PC-3 (cell line): Measurements from ENCODE around the gene NEK1. TPM values are rescaled to one million over a fixed set of nuclear protein-coding genes. Genes with fewer than 3 reads are reported as not detected.

Experiments
- ATAC-seq: fragments of 200-7000 bp; cut with Tn5 transposase; 2 replicates; pipeline ENCODE4 v1.9.1; 2020; ENCODE audit warnings: mild to moderate bottlenecking, moderate library complexity
- BruUV-seq: library from RNA; stranded (reverse); fragments of 400-500 nt; replicated peaks from 2 replicates; lab custom pipeline; 2021; lab: Mats Ljungman, UMichigan
- CTCF ChIA-PET: fragments of 300-600 bp; sonication (Branson Sonifier 250); formaldehyde crosslinking; loops from one replicate; lab custom pipeline; 2022; ENCODE audit warnings: antibody characterized with exemption; lab: Charles Lee
- POLR2A ChIA-PET: fragments of 300-600 bp; sonication (Branson Sonifier 250); formaldehyde crosslinking; loops from one replicate; lab custom pipeline; 2022; ENCODE audit warnings: antibody characterized with exemption; ENCODE audit not compliant: unreplicated experiment; lab: Charles Lee
- DNase-seq: peaks from one replicate; pipeline ENCODE4 v3.0.0-alpha.2; 2015
- H2AFZ ChIP-seq: fragments of 300-600 bp; sonication (generic); 2 replicates; pipeline ENCODE4 v1.6.0; 2016; ENCODE audit warnings: antibody characterized with exemption, low read length
- H3F3A ChIP-seq: fragments of 300-600 bp; sonication (generic); one replicate; pipeline ENCODE4 v1.6.0; 2017; ENCODE audit warnings: antibody characterized with exemption, low read length, control low read depth, mild to moderate bottlenecking; ENCODE audit not compliant: unreplicated experiment
- H3K27ac ChIP-seq: fragments of 300-600 bp; sonication (generic); 2 replicates; pipeline ENCODE4 v1.5.1; 2016; ENCODE audit warnings: mild to moderate bottlenecking, low read length
- H3K27me3 ChIP-seq: fragments of 300-600 bp; sonication (generic); 2 replicates; pipeline ENCODE4 v1.6.1; 2016; ENCODE audit warnings: low read length, mixed read lengths
- H3K36me3 ChIP-seq: fragments of 300-600 bp; sonication (generic); 2 replicates; pipeline ENCODE4 v1.6.1; 2016; ENCODE audit warnings: low read depth, mixed run types, low read length, mixed read lengths
- H3K4me1 ChIP-seq: fragments of 300-600 bp; sonication (generic); 2 replicates; pipeline ENCODE4 v1.5.1; 2016; ENCODE audit warnings: low read length; ENCODE audit not compliant: insufficient read depth
- H3K4me2 ChIP-seq: fragments of 300-600 bp; sonication (generic); 2 replicates; pipeline ENCODE4 v1.6.0; 2016; ENCODE audit warnings: low read length
- H3K4me3 ChIP-seq: fragments of 300-600 bp; sonication (generic); 2 replicates; pipeline ENCODE4 v1.5.1; 2016; ENCODE audit warnings: mild to moderate bottlenecking, low read length, mixed read lengths
- H3K79me2 ChIP-seq: fragments of 300-600 bp; sonication (generic); 2 replicates; pipeline ENCODE4 v1.6.1; 2017; ENCODE audit warnings: low read length, mixed read lengths
- H3K9ac ChIP-seq: fragments of 300-600 bp; sonication (generic); 2 replicates; pipeline ENCODE4 v1.6.0; 2016; ENCODE audit warnings: mild to moderate bottlenecking, low read length
- H3K9me2 ChIP-seq: fragments of 300-600 bp; sonication (generic); replicated peaks from 2 replicates; pipeline ENCODE4 v1.6.1; 2016; ENCODE audit warnings: mixed run types, low read length, mixed read lengths
- H3K9me3 ChIP-seq: fragments of 300-600 bp; sonication (generic); 2 replicates; pipeline ENCODE4 v1.6.1; 2016; ENCODE audit warnings: low read length, mixed read lengths
- H4K20me1 ChIP-seq: fragments of 300-600 bp; sonication (generic); 2 replicates; pipeline ENCODE4 v1.6.1; 2016; ENCODE audit warnings: low read length, mixed read lengths
- EZH2 ChIP-seq: fragments of 300-600 bp; sonication (generic); IDR thresholded peaks from one replicate; pipeline ENCODE4 v1.6.1; 2017; ENCODE audit warnings: antibody characterized with exemption, mild to moderate bottlenecking, low read length; ENCODE audit not compliant: unreplicated experiment
- EZH2phosphoT487 ChIP-seq: fragments of 300-600 bp; sonication (generic); IDR thresholded peaks from 2 replicates; pipeline ENCODE4 v1.6.1; 2018; ENCODE audit warnings: mild to moderate bottlenecking, antibody characterized with exemption, low read length, borderline replicate concordance
- intact Hi-C: fragments of 100-400 bp; cut with micrococcal nuclease; formaldehyde crosslinking; loops from 2 replicates; pipeline ENCODE4 v1.9.0; 2023
- total RNA-seq: library from RNA; depleted of rRNA; stranded (reverse); fragments of >200 nt; gene quantifications from 2 replicates; pipeline ENCODE4 v1.2.3, GENCODE V29; 2014
- TF ChIP-seq, protein P1 (sequence below): fragments of 300-600 bp; sonication (generic); conservative IDR thresholded peaks from 2 replicates; pipeline ENCODE4 v1.5.1; 2017; ENCODE audit warnings: antibody characterized with exemption, low read depth, mild to moderate bottlenecking, low read length

Gene NEK1
- total RNA-seq, 1 experiment from 2014 or later, result 4.3 TPM

DNA sequence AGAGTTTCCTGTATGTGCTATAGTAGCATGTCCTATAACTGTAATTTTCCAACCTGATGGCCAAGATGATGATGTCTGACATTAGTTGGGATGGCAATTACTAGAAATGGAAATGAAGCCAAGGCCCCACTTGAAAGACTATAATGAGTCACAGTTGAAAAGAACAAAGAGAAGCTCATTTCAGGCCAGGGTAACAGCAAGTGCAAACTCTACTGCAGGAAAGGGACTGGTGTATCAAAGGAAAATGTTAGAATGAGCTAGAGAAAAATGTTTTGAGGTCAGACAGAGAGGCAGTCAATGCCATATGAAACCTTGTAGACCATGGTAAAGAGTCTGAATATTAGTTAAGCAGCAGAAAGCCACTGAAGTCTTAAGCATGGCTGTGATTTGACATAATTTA lies 195.4 kb downstream of the NEK1 start:
- BruUV-seq, result no TSS peak
- Histone ChIP-seq H3K4me2 (no peak overlapping the region), H3K4me1 (peaks cover 8% of the 10 kb centered on the region), H4K20me1 (no peaks in the 10 kb centered on the region), H3K9ac (no peak overlapping the region), H3K27me3 (no peaks in the 10 kb centered on the region), H3K27ac (no peak overlapping the region), H3K9me3 (no peaks in the 10 kb centered on the region), H3K9me2 (no peaks in the 10 kb centered on the region), H3K79me2 (no peaks in the 10 kb centered on the region), H3K36me3 (no peaks in the 10 kb centered on the region), H3F3A (no peaks in the 10 kb centered on the region), H2AFZ (no peak overlapping the region), H3K4me3 (no peak overlapping the region)
- POLR2A ChIA-PET, result no interaction called here
- DNase-seq (no peak), ATAC-seq (no peak)
- CTCF ChIA-PET, result no interaction called here
- intact Hi-C loops, result no loop called here
- no peak for TF ChIP-seq EZH2
- TF ChIP-seq, protein P1, sequence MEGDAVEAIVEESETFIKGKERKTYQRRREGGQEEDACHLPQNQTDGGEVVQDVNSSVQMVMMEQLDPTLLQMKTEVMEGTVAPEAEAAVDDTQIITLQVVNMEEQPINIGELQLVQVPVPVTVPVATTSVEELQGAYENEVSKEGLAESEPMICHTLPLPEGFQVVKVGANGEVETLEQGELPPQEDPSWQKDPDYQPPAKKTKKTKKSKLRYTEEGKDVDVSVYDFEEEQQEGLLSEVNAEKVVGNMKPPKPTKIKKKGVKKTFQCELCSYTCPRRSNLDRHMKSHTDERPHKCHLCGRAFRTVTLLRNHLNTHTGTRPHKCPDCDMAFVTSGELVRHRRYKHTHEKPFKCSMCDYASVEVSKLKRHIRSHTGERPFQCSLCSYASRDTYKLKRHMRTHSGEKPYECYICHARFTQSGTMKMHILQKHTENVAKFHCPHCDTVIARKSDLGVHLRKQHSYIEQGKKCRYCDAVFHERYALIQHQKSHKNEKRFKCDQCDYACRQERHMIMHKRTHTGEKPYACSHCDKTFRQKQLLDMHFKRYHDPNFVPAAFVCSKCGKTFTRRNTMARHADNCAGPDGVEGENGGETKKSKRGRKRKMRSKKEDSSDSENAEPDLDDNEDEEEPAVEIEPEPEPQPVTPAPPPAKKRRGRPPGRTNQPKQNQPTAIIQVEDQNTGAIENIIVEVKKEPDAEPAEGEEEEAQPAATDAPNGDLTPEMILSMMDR, result no peak
- no peak for TF ChIP-seq EZH2phosphoT487

DNA sequence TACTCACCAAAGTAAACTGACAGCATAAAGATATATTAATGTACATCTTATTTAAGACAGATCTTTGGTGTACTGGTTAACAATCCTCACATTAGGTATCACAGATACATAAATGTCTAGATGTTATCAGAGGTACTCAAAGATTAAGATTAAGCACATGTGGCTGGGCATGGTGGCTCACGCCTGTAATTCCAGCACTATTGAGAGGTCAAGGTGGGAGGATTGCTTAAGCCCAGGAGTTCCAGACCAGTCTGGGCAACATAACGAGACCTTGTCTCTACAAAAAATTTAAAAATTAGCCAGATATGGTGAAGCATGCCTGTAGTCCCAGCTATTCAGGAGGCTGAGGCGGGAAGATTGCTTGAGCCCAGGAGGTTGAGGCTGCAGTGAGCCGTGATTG lies 195.9 kb downstream of the NEK1 start:
- no peaks in the 10 kb centered on the region for H3K36me3 ChIP-seq
- intact Hi-C loops, result no loop called here
- ATAC-seq (no peak), DNase-seq (no peak)
- peaks cover 14% of the 10 kb centered on the region for H3K4me1 ChIP-seq
- no peaks in the 10 kb centered on the region for H3F3A ChIP-seq
- no peaks in the 10 kb centered on the region for H3K79me2 ChIP-seq
- ChIA-PET POLR2A (no interaction called here), CTCF (no interaction called here)
- BruUV-seq, result no TSS peak
- H3K4me3 ChIP-seq, result no peak overlapping the region
- H4K20me1 ChIP-seq, result no peaks in the 10 kb centered on the region
- H3K9me2 ChIP-seq, result no peaks in the 10 kb centered on the region
- H3K9me3 ChIP-seq, result no peaks in the 10 kb centered on the region
- no peak overlapping the region for H3K27ac ChIP-seq
- H2AFZ ChIP-seq, result no peak overlapping the region
- TF ChIP-seq, protein P1, result no peak
- TF ChIP-seq EZH2 (no peak), EZH2phosphoT487 (no peak)
- H3K9ac ChIP-seq, result no peak overlapping the region
- no peaks in the 10 kb centered on the region for H3K27me3 ChIP-seq
- no peak overlapping the region for H3K4me2 ChIP-seq

DNA sequence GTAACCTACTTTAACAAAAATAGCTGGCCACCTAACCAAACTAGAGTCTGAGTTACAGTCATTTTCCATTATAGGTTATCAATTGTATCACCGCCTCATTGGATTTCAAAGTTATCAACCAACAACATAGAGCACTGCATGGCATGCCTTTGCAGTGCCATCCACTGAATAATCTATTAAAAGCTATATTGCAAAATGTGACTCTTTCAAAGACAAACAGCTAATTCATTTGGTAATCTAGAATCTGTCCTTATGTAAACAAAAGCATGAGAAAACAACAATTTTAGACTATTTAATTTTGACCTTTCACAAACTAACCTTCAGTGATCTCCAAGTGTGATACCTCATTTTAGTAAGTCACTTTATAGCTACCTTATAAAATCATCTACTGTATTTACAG lies 197.5 kb downstream of the NEK1 start:
- DNase-seq (no peak), ATAC-seq (no peak)
- intact Hi-C loops, result no loop called here
- Histone ChIP-seq H3K79me2 (no peaks in the 10 kb centered on the region), H3K9me2 (no peaks in the 10 kb centered on the region), H3K27ac (no peak overlapping the region), H3K36me3 (no peaks in the 10 kb centered on the region), H3K4me1 (peaks cover 19% of the 10 kb centered on the region), H4K20me1 (no peaks in the 10 kb centered on the region), H2AFZ (no peak overlapping the region), H3K4me3 (no peak overlapping the region), H3K9ac (no peak overlapping the region), H3K27me3 (no peaks in the 10 kb centered on the region), H3F3A (no peaks in the 10 kb centered on the region), H3K9me3 (no peaks in the 10 kb centered on the region), H3K4me2 (no peak overlapping the region)
- TF ChIP-seq, protein P1, result no peak
- BruUV-seq, result no TSS peak
- POLR2A ChIA-PET, result no interaction called here
- CTCF ChIA-PET, result no interaction called here
